22Rv1 (cell line): ENCODE data around the gene LIMCH1.

Source experiments
- H3K27ac ChIP-seq: fragments of 450-650 bp; 2 replicates; pipeline ENCODE4 v1.5.1; 2017
- CTCF ChIP-seq: fragments of 450-650 bp; IDR thresholded peaks from 2 replicates; pipeline ENCODE4 v1.5.1; 2017; ENCODE audit warnings: mild to moderate bottlenecking
- ZFX ChIP-seq: fragments of 450-650 bp; IDR thresholded peaks from 2 replicates; pipeline ENCODE4 v1.6.1; 2017; ENCODE audit warnings: antibody characterized with exemption, borderline replicate concordance

LIMCH1 gene

GRCh38 chr4:41561244-41561643 is 23.3 kb downstream of the LIMCH1 start:
- no peak overlapping the region for H3K27ac ChIP-seq
- TF ChIP-seq ZFX = no peak

GRCh38 chr4:41567186-41567585 is 29.2 kb downstream of the LIMCH1 start:
- H3K27ac ChIP-seq = no peak overlapping the region
- TF ChIP-seq ZFX = no peak
- no peak for TF ChIP-seq CTCF

GRCh38 chr4:41568363-41568762 is 30.4 kb downstream of the LIMCH1 start:
- H3K27ac ChIP-seq = no peak overlapping the region
- TF ChIP-seq ZFX (no peak), CTCF (no peak)

- no peak for TF ChIP-seq ZFX
These were observed 32.0 kb downstream of the LIMCH1 start for GRCh38 chr4:41569961-41570360.

GRCh38 chr4:41571422-41571821 is 33.5 kb downstream of the LIMCH1 start:
- H3K27ac ChIP-seq = no peak overlapping the region
- TF ChIP-seq ZFX = no peak
- no peak for TF ChIP-seq CTCF

More at GRCh38 chr4:41569961-41570360, 32.0 kb downstream of the LIMCH1 start:
- H3K27ac ChIP-seq = no peak overlapping the region

GRCh38 chr4:41572516-41572915 is 34.6 kb downstream of the LIMCH1 start:
- H3K27ac ChIP-seq = no peak overlapping the region
- TF ChIP-seq ZFX (no peak), CTCF (no peak)

- no peak for TF ChIP-seq CTCF
These were observed 35.0 kb downstream of the LIMCH1 start for GRCh38 chr4:41572956-41573355.

GRCh38 chr4:41573502-41574001 is 35.6 kb downstream of the LIMCH1 start:
- TF ChIP-seq CTCF (no peak), ZFX (no peak)
- peak overlapping the region; percentile 16; the same call in 1 of the 2 replicates for H3K27ac ChIP-seq

More at GRCh38 chr4:41572956-41573355, 35.0 kb downstream of the LIMCH1 start:
- H3K27ac ChIP-seq = peak overlapping the region; percentile 16; the same call in 1 of the 2 replicates
